ENCODE results near the gene APOL1. TPM values are rescaled to one million over a fixed set of nuclear protein-coding genes. Genes with fewer than 3 reads are reported as not detected.
"Not testable (repeated sequence)": the region's sequence is repeated elsewhere in the genome, so short reads cannot be mapped to it uniquely, and the experiment has no call there.

APOL1 gene
- total RNA-seq, 1 donor: 38.7 TPM

GRCh38 chr22:36257948-36258670 lies 5.2 kb downstream of the APOL1 start:
- Histone ChIP-seq H3K9me3 (ENCODE audit: low read depth, low read length) (no peaks in the 10 kb centered on the region), H2AFZ (ENCODE audit: low read length) (no peak overlapping the region), H3K79me2 (ENCODE audit: insufficient read depth, low read length) (no peaks in the 10 kb centered on the region), H3K36me3 (ENCODE audit: insufficient read depth, low read length) (peaks cover 8% of the 10 kb centered on the region), H3K4me1 (ENCODE audit: insufficient read depth, low read length) (peaks cover 13% of the 10 kb centered on the region), H3K27me3 (ENCODE audit: insufficient read depth, low read length) (no peaks in the 10 kb centered on the region), H3K27ac (ENCODE audit: low read depth, low read length) (no peak overlapping the region), H3K4me2 (ENCODE audit: insufficient read depth, low read length) (no peak overlapping the region), H4K20me1 (ENCODE audit: insufficient read depth, low read length) (no peaks in the 10 kb centered on the region), H3K4me3 (ENCODE audit: insufficient read depth, low read length) (no peak overlapping the region)
- TF ChIP-seq CTCF (IDR thresholded peaks at IDR 0.05; ENCODE audit: extremely low read depth, low read depth, low read length): no peak
- DNase-seq (ENCODE audit: insufficient read length, low spot score, missing footprints): no peak

GRCh38 chr22:36258701-36259614 lies 6.0 kb downstream of the APOL1 start:
- no peaks in the 10 kb centered on the region for H3K9me3 ChIP-seq (ENCODE audit: low read depth, low read length)
- no peak for TF ChIP-seq CTCF (IDR thresholded peaks at IDR 0.05; ENCODE audit: extremely low read depth, low read depth, low read length)
- no peaks in the 10 kb centered on the region for H3K27me3 ChIP-seq (ENCODE audit: insufficient read depth, low read length)
- no peak overlapping the region for H3K27ac ChIP-seq (ENCODE audit: low read depth, low read length)
- no peaks in the 10 kb centered on the region for H3K79me2 ChIP-seq (ENCODE audit: insufficient read depth, low read length)
- H3K4me3 ChIP-seq (ENCODE audit: insufficient read depth, low read length): no peak overlapping the region
- H4K20me1 ChIP-seq (ENCODE audit: insufficient read depth, low read length): no peaks in the 10 kb centered on the region
- DNase-seq (ENCODE audit: insufficient read length, low spot score, missing footprints): no peak
- H3K4me2 ChIP-seq (ENCODE audit: insufficient read depth, low read length): no peak overlapping the region
- peaks cover 8% of the 10 kb centered on the region for H3K36me3 ChIP-seq (ENCODE audit: insufficient read depth, low read length)
- peaks cover 5% of the 10 kb centered on the region for H3K4me1 ChIP-seq (ENCODE audit: insufficient read depth, low read length)
- no peak overlapping the region for H2AFZ ChIP-seq (ENCODE audit: low read length)

- no peak for DNase-seq (ENCODE audit: insufficient read length, low spot score, missing footprints)
- no peak for TF ChIP-seq CTCF (IDR thresholded peaks at IDR 0.05; ENCODE audit: extremely low read depth, low read depth, low read length)
- no peak overlapping the region for H3K4me2 ChIP-seq (ENCODE audit: insufficient read depth, low read length)
Measured at GRCh38 chr22:36259615-36260300, 6.8 kb downstream of the APOL1 start.

GRCh38 chr22:36261675-36262074 lies 8.7 kb downstream of the APOL1 start:
- DNase-seq (ENCODE audit: insufficient read length, low spot score, missing footprints); H3K79me2 ChIP-seq (ENCODE audit: insufficient read depth, low read length); H3K27me3 ChIP-seq (ENCODE audit: insufficient read depth, low read length); H3K27ac ChIP-seq (ENCODE audit: low read depth, low read length); H2AFZ ChIP-seq (ENCODE audit: low read length); H4K20me1 ChIP-seq (ENCODE audit: insufficient read depth, low read length); H3K4me3 ChIP-seq (ENCODE audit: insufficient read depth, low read length); H3K36me3 ChIP-seq (ENCODE audit: insufficient read depth, low read length); H3K4me2 ChIP-seq (ENCODE audit: insufficient read depth, low read length); H3K4me1 ChIP-seq (ENCODE audit: insufficient read depth, low read length); H3K9me3 ChIP-seq (ENCODE audit: low read depth, low read length): not testable (repeated sequence)

More at GRCh38 chr22:36259615-36260300, 6.8 kb downstream of the APOL1 start:
- Histone ChIP-seq H3K27me3 (ENCODE audit: insufficient read depth, low read length) (no peaks in the 10 kb centered on the region), H3K27ac (ENCODE audit: low read depth, low read length) (no peak overlapping the region), H3K36me3 (ENCODE audit: insufficient read depth, low read length) (peaks cover 8% of the 10 kb centered on the region), H3K79me2 (ENCODE audit: insufficient read depth, low read length) (no peaks in the 10 kb centered on the region), H3K9me3 (ENCODE audit: low read depth, low read length) (no peaks in the 10 kb centered on the region), H3K4me3 (ENCODE audit: insufficient read depth, low read length) (no peak overlapping the region), H4K20me1 (ENCODE audit: insufficient read depth, low read length) (no peaks in the 10 kb centered on the region), H3K4me1 (ENCODE audit: insufficient read depth, low read length) (no peaks in the 10 kb centered on the region), H2AFZ (ENCODE audit: low read length) (no peak overlapping the region)

GRCh38 chr22:36262307-36262706 lies 9.4 kb downstream of the APOL1 start:
- not testable (repeated sequence) for H3K4me3 ChIP-seq (ENCODE audit: insufficient read depth, low read length)

GRCh38 chr22:36263216-36263673 lies 10.3 kb downstream of the APOL1 start:
- not testable (repeated sequence) for DNase-seq (ENCODE audit: insufficient read length, low spot score, missing footprints); H3K4me3 ChIP-seq (ENCODE audit: insufficient read depth, low read length); H3K4me1 ChIP-seq (ENCODE audit: insufficient read depth, low read length); H3K27me3 ChIP-seq (ENCODE audit: insufficient read depth, low read length); H3K36me3 ChIP-seq (ENCODE audit: insufficient read depth, low read length); H2AFZ ChIP-seq (ENCODE audit: low read length); H4K20me1 ChIP-seq (ENCODE audit: insufficient read depth, low read length); H3K79me2 ChIP-seq (ENCODE audit: insufficient read depth, low read length); H3K4me2 ChIP-seq (ENCODE audit: insufficient read depth, low read length); H3K9me3 ChIP-seq (ENCODE audit: low read depth, low read length); H3K27ac ChIP-seq (ENCODE audit: low read depth, low read length)

More at GRCh38 chr22:36262307-36262706, 9.4 kb downstream of the APOL1 start:
- not testable (repeated sequence) for H3K4me2 ChIP-seq (ENCODE audit: insufficient read depth, low read length); H2AFZ ChIP-seq (ENCODE audit: low read length); H3K27me3 ChIP-seq (ENCODE audit: insufficient read depth, low read length); H4K20me1 ChIP-seq (ENCODE audit: insufficient read depth, low read length); H3K9me3 ChIP-seq (ENCODE audit: low read depth, low read length); H3K79me2 ChIP-seq (ENCODE audit: insufficient read depth, low read length); H3K27ac ChIP-seq (ENCODE audit: low read depth, low read length); H3K4me1 ChIP-seq (ENCODE audit: insufficient read depth, low read length); DNase-seq (ENCODE audit: insufficient read length, low spot score, missing footprints); H3K36me3 ChIP-seq (ENCODE audit: insufficient read depth, low read length)
